Daoy (cell line): ENCODE results near the gene USP32. TPM values are rescaled to one million over a fixed set of nuclear protein-coding genes. Genes with fewer than 3 reads are reported as not detected.
"Not testable (repeated sequence)": the region's sequence is repeated elsewhere in the genome, so short reads cannot be mapped to it uniquely, and the experiment has no call there.

ENCODE experiments used
- DNase-seq: peaks from one replicate; pipeline ENCODE4 v3.0.0-alpha.2; 2015; ENCODE audit warnings: low read depth
- total RNA-seq: library from RNA; depleted of rRNA; stranded (reverse); fragments of >200 nt; shearing (Covaris generic); gene quantifications from 2 replicates; pipeline ENCODE4 v1.2.3, GENCODE V29; 2014; rRNA removed

Gene USP32
- total RNA-seq, result 11.2 and 18.4 TPM in 2 replicates

- peak; percentile 97 for DNase-seq
These were observed at the start of gene USP32 for GRCh38 chr17:60392042-60392844. USP32 (minus strand) TSS chr17:60392133; CDS start chr17:60391939, 194 bp downstream.

GRCh38 chr17:60439501-60439900, 47.6 kb upstream of the USP32 start:
- no peak for DNase-seq

- DNase-seq, result no peak
These were observed 44.7 kb upstream of the USP32 start for GRCh38 chr17:60436676-60437075.

GRCh38 chr17:60435244-60436167, 43.6 kb upstream of the USP32 start:
- DNase-seq, result peak; percentile 74

GRCh38 chr17:60433021-60433997, 41.4 kb upstream of the USP32 start:
- DNase-seq, result not testable (repeated sequence)

- not testable (repeated sequence) for DNase-seq
These were observed 38.6 kb upstream of the USP32 start for GRCh38 chr17:60430561-60430960.

- DNase-seq, result not testable (repeated sequence)
These were observed 36.6 kb upstream of the USP32 start for GRCh38 chr17:60428491-60428890.

GRCh38 chr17:60426596-60426995, 34.7 kb upstream of the USP32 start:
- no peak for DNase-seq

- no peak for DNase-seq
These were observed 33.7 kb upstream of the USP32 start for GRCh38 chr17:60425626-60426025.

GRCh38 chr17:60423865-60424264, 31.9 kb upstream of the USP32 start:
- DNase-seq, result no peak

GRCh38 chr17:60422162-60422665, 30.3 kb upstream of the USP32 start, which contains the start of gene CHCT1:
CHCT1 (plus strand) TSS chr17:60422489; CDS start chr17:60422593, 104 bp downstream.
- no peak for DNase-seq

- peak; percentile 64 for DNase-seq
These were observed 29.6 kb upstream of the USP32 start for GRCh38 chr17:60421273-60422161.

GRCh38 chr17:60419875-60420274, 27.9 kb upstream of the USP32 start:
- not testable (repeated sequence) for DNase-seq

- DNase-seq, result not testable (repeated sequence)
These were observed 27.1 kb upstream of the USP32 start for GRCh38 chr17:60419003-60419402.

- no peak for DNase-seq
These were observed 24.5 kb upstream of the USP32 start for GRCh38 chr17:60416368-60416925.

- DNase-seq, result no peak
These were observed 23.2 kb upstream of the USP32 start for GRCh38 chr17:60415146-60415545.

GRCh38 chr17:60412701-60413100, 20.8 kb upstream of the USP32 start:
- DNase-seq, result no peak

- no peak for DNase-seq
These were observed 18.1 kb upstream of the USP32 start for GRCh38 chr17:60410001-60410400.

- DNase-seq, result no peak
These were observed 15.0 kb upstream of the USP32 start for GRCh38 chr17:60406887-60407286.

GRCh38 chr17:60403962-60404361, 12.0 kb upstream of the USP32 start:
- DNase-seq, result no peak
